Muscle of arm (tissue), 12 donors: ENCODE results near the gene LIPE. TPM values are rescaled to one million over a fixed set of nuclear protein-coding genes. Genes with fewer than 3 reads are reported as not detected.

ENCODE experiments used
- DNase-seq: peaks from one replicate; pipeline ENCODE4 v3.0.0-alpha.2; 2013
- polyA plus RNA-seq, 12 donors: library from polyadenylated mRNA; unstranded; fragments of 120-200 nt; gene quantifications; one replicate each; pipeline ENCODE4 v1.2.1, GENCODE V29; 2013; ENCODE audit not compliant: insufficient read length in 12 of 12

LIPE gene
- polyA plus RNA-seq, 12 donors = 4.0 to 20.1 (median 7.2) TPM; not detected in 1

DNA sequence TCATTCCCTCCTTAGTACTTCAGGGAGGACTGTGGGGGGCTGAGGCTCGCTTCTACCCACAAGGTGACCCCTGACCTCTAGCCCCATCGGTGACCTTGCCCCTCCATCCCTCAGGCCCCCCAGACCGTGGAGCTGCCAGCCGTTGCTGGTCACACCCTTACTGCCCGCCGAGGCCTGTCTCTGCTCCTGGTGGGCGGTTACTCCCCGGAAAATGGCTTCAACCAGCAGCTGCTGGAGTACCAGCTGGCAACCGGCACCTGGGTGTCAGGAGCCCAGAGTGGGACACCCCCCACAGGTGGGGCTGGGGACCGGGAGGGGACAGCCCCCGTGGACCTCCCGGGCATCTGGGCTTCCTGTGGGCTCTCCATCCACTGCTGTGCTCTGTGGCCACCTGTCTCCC lies 69.9 kb downstream of the LIPE start:
- DNase-seq = no peak

DNA sequence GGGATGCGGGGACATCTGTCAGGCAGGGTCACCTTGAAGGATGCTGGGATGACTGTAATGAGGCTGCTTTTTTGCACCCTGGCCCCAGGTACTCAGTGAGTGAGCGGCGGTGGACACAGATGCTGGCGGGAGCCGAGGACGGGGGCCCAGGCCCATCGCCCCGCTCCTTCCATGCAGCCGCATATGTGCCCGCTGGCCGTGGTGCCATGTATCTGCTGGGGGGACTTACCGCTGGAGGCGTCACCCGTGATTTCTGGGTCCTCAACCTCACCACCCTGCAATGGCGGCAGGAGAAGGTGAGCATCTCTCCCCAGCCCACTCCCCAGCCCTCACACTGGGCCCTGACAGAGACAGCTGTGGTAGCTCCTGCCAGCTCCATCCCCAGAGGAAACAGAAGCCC lies 70.5 kb downstream of the LIPE start:
- DNase-seq = no peak

- no peak for DNase-seq
These were observed 71.3 kb downstream of the LIPE start for GRCh38 chr19:42355896-42356295.

DNA sequence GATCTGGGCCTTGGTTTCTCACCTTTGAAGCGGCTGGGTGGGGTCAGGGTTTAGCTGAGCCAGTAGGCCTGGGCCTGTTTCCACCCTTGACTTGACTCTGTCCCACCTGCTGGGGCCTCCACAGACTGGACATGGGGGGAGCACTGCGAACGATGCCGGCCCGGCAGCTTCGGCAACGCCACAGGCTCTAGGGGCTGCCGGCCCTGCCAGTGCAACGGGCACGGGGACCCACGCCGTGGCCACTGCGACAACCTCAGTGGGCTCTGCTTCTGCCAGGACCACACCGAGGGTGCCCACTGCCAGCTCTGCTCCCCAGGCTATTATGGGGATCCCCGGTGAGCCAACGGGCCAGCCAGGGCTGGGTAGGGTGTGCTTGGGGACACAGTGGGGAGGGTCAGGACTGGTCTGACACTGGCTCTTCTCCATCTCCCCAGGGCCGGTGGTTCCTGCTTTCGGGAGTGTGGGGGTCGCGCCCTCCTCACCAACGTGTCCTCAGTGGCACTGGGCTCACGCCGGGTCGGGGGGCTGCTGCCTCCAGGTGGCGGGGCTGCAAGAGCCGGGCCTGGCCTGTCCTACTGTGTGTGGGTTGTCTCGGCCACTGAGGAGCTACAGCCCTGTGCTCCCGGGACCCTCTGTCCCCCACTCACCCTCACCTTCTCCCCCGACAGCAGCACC lies 73.7 kb downstream of the LIPE start:
- DNase-seq = no peak

GRCh38 chr19:42352301-42353259 lies 74.6 kb downstream of the LIPE start:
- DNase-seq = no peak

Other genes with a start within 250 kb of the LIPE start
- gene DEDD2, start 209.7 kb downstream of the LIPE start, polyA plus RNA-seq = 10 to 100 TPM in 9 of 12 donors, 1 to 10 TPM in 1, not detected in 2; 9.9 to 17.4 (median 12.0) TPM
- 1 to 10 TPM in 11 of 12 donors, not detected in 1; 4.5 to 8.4 (median 6.8) TPM for gene ZNF526, start 207.1 kb downstream of the LIPE start, polyA plus RNA-seq
- gene GSK3A, start 184.8 kb downstream of the LIPE start, polyA plus RNA-seq = 10 to 100 TPM in 11 of 12 donors, not detected in 1; 36.1 to 84.0 (median 42.9) TPM
- gene ERF, start 172.3 kb downstream of the LIPE start, polyA plus RNA-seq = 10 to 100 TPM in 11 of 12 donors, not detected in 1; 27.1 to 66.4 (median 32.7) TPM
- gene CIC, start 158.1 kb downstream of the LIPE start, polyA plus RNA-seq = 10 to 100 TPM in 11 of 12 donors, not detected in 1; 25.3 to 66.6 (median 31.6) TPM
- gene PRR19, start 125.3 kb downstream of the LIPE start, polyA plus RNA-seq = 1 to 10 TPM in 2 of 12 donors, under 1 TPM in 8, not detected in 2; 0.34 to 1.8 (median 0.62) TPM
- 10 to 100 TPM in 11 of 12 donors, not detected in 1; 20.2 to 37.1 (median 28.1) TPM for gene PAFAH1B3, start 124.8 kb downstream of the LIPE start, polyA plus RNA-seq
- under 1 TPM in 10 of 12 donors, not detected in 2; 0.12 to 0.56 (median 0.26) TPM for gene TMEM145, start 114.1 kb downstream of the LIPE start, polyA plus RNA-seq
- 10 to 100 TPM in 11 of 12 donors, not detected in 1; 19.3 to 31.5 (median 23.5) TPM for gene MEGF8, start 101.8 kb downstream of the LIPE start, polyA plus RNA-seq
- gene CNFN, start 37.1 kb downstream of the LIPE start, polyA plus RNA-seq = 1 to 10 TPM in 2 of 12 donors, under 1 TPM in 3, not detected in 7; 0.47 to 4.1 (median 0.61) TPM
- gene CXCL17, start 15.6 kb upstream of the LIPE start, polyA plus RNA-seq = 1 to 10 TPM in 3 of 12 donors, not detected in 9; 1.5 to 3.2 (median 2.0) TPM
- gene CEACAM1, start 101.1 kb upstream of the LIPE start, polyA plus RNA-seq = 10 to 100 TPM in 1 of 12 donors, 1 to 10 TPM in 10, not detected in 1; 1.1 to 20.0 (median 2.0) TPM
- gene CEACAM8, start 167.5 kb upstream of the LIPE start, polyA plus RNA-seq = 1 to 10 TPM in 1 of 12 donors, under 1 TPM in 6, not detected in 5; 0.08 to 1.1 (median 0.15) TPM